ENCODE results near the gene RECQL5. TPM values are rescaled to one million over a fixed set of nuclear protein-coding genes. Genes with fewer than 3 reads are reported as not detected.

The RECQL5 gene
- total RNA-seq, 1 experiment from 2014 or later: 36.3 TPM

DNA sequence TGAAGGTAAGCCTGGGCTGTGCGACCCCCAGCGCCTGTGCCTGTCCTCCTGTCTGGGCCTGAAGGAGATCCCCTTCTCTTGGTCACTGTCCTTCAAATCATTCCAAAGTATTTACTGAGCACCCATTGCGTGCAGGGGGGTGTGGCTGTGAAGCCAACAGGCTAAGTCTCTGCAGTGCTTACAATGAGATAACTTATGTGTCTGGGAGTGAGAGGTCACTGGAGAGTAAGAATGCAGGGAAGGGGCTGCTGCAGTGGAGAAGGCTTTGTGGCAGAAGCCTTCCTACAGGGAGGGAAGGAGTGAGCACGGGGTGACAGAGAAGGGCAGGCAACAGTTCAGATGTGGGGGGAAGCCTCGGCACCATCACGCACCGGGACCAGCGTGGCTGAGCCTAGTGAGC lies 44.9 kb downstream of the RECQL5 start:
- no TSS peak for BruUV-seq (replicated peaks)
- Mint-ChIP-seq H3K27ac (ENCODE audit: low read depth, unreplicated experiment) (no peak overlapping the region), H3K4me1 (ENCODE audit: insufficient read depth, unreplicated experiment) (no peaks in the 10 kb centered on the region), H3K4me3 (ENCODE audit: unreplicated experiment) (no peak overlapping the region), H3K27me3 (ENCODE audit: insufficient read depth, unreplicated experiment) (peaks cover 17% of the 10 kb centered on the region), H3K36me3 (ENCODE audit: insufficient read depth, unreplicated experiment) (no peaks in the 10 kb centered on the region), H3K9me3 (ENCODE audit: unreplicated experiment) (no peaks in the 10 kb centered on the region)
- intact Hi-C loops (cut with micrococcal nuclease): no loop called here
- ChIA-PET POLR2A (interaction anchor here (0.9 to 1.0 kb wide), 2 partner anchors 8 to 14 kb away, joined by 4 read pairs; no protein-coding TSS in a partner anchor), CTCF (interaction anchor here (1.0 to 3.4 kb wide), 3 partner anchors 11 to 128 kb away, joined by 3 to 24 read pairs (median 6); partner anchors contain the start of gene SMIM5)
- no peak for TF ChIP-seq CTCF (IDR thresholded peaks at IDR 0.05; ENCODE audit: unreplicated experiment)
- DNase-seq (ENCODE audit: unreplicated experiment): no peak

- no peak overlapping the region for H3K27ac Mint-ChIP-seq (ENCODE audit: low read depth, unreplicated experiment)
- CTCF ChIA-PET: interaction anchor here (1.0 to 3.4 kb wide), 5 partner anchors 11 to 129 kb away, joined by 3 to 24 read pairs (median 6); partner anchors contain the start of gene SMIM5
- H3K36me3 Mint-ChIP-seq (ENCODE audit: insufficient read depth, unreplicated experiment): no peaks in the 10 kb centered on the region
Measured at GRCh38 chr17:75621489-75621888, 45.5 kb downstream of the RECQL5 start.

DNA sequence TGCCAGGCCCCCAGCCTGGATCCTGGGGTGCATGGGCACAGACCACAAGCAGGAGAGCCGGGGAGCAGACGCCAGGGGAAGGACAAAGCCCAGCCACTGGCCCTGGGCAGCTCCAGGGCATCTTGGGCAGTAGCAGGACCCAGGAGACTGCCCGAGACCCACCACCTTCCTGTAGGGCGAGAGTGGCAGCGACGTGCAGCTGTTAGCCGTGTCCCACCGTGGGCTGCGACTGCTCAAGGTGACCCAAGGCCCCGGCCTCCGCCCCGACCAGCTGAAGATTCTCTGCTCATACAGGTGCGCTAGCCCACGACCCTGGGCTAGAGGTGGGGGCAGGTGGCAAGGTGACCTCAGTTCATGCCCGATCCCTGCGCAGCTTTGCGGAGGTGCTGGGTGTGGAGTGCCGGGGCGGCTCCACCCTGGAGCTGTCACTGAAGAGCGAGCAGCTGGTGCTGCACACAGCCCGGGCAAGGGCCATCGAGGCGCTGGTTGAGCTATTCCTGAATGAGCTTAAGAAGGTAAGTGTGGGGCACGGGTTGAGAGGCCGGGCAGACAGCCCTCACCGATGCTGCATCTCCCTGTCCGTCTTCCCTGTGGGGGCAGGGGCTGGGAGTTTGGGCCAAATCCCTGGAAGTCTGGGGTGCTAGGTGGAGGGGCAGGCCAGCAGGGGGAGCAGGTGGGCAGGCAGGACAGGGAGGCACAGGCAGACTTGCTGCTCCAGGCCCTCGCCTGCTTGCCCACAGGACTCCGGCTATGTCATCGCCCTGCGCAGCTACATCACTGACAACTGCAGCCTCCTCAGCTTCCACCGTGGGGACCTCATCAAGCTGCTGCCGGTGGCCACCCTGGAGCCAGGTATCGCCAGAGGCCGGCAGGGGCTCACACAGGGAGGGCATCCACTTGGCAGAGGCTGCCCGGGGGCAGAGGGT lies 47.2 kb downstream of the RECQL5 start:
- H3K36me3 Mint-ChIP-seq (ENCODE audit: insufficient read depth, unreplicated experiment): no peaks in the 10 kb centered on the region
- POLR2A ChIA-PET: interaction anchor here (0.6 to 2.6 kb wide), 4 partner anchors 14 to 391 kb away, joined by 3 to 13 read pairs (median 3); partner anchors contain the start of gene SMIM5
- H3K4me1 Mint-ChIP-seq (ENCODE audit: insufficient read depth, unreplicated experiment): no peaks in the 10 kb centered on the region
- intact Hi-C loops (cut with micrococcal nuclease): no loop called here
- CTCF ChIA-PET: interaction anchor here (0.5 to 3.4 kb wide), 7 partner anchors 10 to 73 kb away, joined by 3 to 24 read pairs (median 4); partner anchors contain the start of gene SMIM5
- no TSS peak for BruUV-seq (replicated peaks)
- peak; percentile 33 for DNase-seq (ENCODE audit: unreplicated experiment)
- H3K4me3 Mint-ChIP-seq (ENCODE audit: unreplicated experiment): no peak overlapping the region
- H3K27me3 Mint-ChIP-seq (ENCODE audit: insufficient read depth, unreplicated experiment): peaks cover 17% of the 10 kb centered on the region
- H3K9me3 Mint-ChIP-seq (ENCODE audit: unreplicated experiment): no peaks in the 10 kb centered on the region
- H3K27ac Mint-ChIP-seq (ENCODE audit: low read depth, unreplicated experiment): peak overlapping the region; percentile 42
- peak; percentile 34 for TF ChIP-seq CTCF (IDR thresholded peaks at IDR 0.05; ENCODE audit: unreplicated experiment)

More at GRCh38 chr17:75621489-75621888, 45.5 kb downstream of the RECQL5 start:
- H3K9me3 Mint-ChIP-seq (ENCODE audit: unreplicated experiment): no peaks in the 10 kb centered on the region
- no peak overlapping the region for H3K4me3 Mint-ChIP-seq (ENCODE audit: unreplicated experiment)
- peaks cover 17% of the 10 kb centered on the region for H3K27me3 Mint-ChIP-seq (ENCODE audit: insufficient read depth, unreplicated experiment)
- DNase-seq (ENCODE audit: unreplicated experiment): no peak
- POLR2A ChIA-PET: interaction anchor here (0.5 to 2.6 kb wide), 4 partner anchors 8 to 629 kb away, joined by 3 to 13 read pairs (median 4); partner anchors contain the start of gene SMIM5
- no peak for TF ChIP-seq CTCF (IDR thresholded peaks at IDR 0.05; ENCODE audit: unreplicated experiment)
- intact Hi-C loops (cut with micrococcal nuclease): no loop called here
- no peaks in the 10 kb centered on the region for H3K4me1 Mint-ChIP-seq (ENCODE audit: insufficient read depth, unreplicated experiment)
- BruUV-seq (replicated peaks): no TSS peak

GRCh38 chr17:75617675-75618074 lies 49.3 kb downstream of the RECQL5 start:
- H3K4me1 Mint-ChIP-seq (ENCODE audit: insufficient read depth, unreplicated experiment): no peaks in the 10 kb centered on the region
- H3K4me3 Mint-ChIP-seq (ENCODE audit: unreplicated experiment): no peak overlapping the region
- no peaks in the 10 kb centered on the region for H3K9me3 Mint-ChIP-seq (ENCODE audit: unreplicated experiment)
- H3K27me3 Mint-ChIP-seq (ENCODE audit: insufficient read depth, unreplicated experiment): peaks cover 10% of the 10 kb centered on the region
- POLR2A ChIA-PET: interaction anchor here (1.6 kb wide), 1 partner anchor 9 kb away, joined by 5 read pairs; no protein-coding TSS in a partner anchor
- H3K36me3 Mint-ChIP-seq (ENCODE audit: insufficient read depth, unreplicated experiment): no peaks in the 10 kb centered on the region
- no peak for TF ChIP-seq CTCF (IDR thresholded peaks at IDR 0.05; ENCODE audit: unreplicated experiment)
- H3K27ac Mint-ChIP-seq (ENCODE audit: low read depth, unreplicated experiment): no peak overlapping the region
- CTCF ChIA-PET: interaction anchor here (2.9 kb wide), 1 partner anchor 16 kb away, joined by 25 read pairs; the partner anchor contains the start of gene SMIM5
- DNase-seq (ENCODE audit: unreplicated experiment): no peak
- no TSS peak for BruUV-seq (replicated peaks)
- intact Hi-C loops (cut with micrococcal nuclease): no loop called here
